GM21515 (cell line): ENCODE data around the gene ARHGEF4.

Experiments
- ATAC-seq: cut with Tn5 transposase; IDR thresholded peaks from one replicate; pipeline ENCODE4 v1.9.1; 2021; ENCODE audit not compliant: unreplicated experiment

ARHGEF4 gene

DNA sequence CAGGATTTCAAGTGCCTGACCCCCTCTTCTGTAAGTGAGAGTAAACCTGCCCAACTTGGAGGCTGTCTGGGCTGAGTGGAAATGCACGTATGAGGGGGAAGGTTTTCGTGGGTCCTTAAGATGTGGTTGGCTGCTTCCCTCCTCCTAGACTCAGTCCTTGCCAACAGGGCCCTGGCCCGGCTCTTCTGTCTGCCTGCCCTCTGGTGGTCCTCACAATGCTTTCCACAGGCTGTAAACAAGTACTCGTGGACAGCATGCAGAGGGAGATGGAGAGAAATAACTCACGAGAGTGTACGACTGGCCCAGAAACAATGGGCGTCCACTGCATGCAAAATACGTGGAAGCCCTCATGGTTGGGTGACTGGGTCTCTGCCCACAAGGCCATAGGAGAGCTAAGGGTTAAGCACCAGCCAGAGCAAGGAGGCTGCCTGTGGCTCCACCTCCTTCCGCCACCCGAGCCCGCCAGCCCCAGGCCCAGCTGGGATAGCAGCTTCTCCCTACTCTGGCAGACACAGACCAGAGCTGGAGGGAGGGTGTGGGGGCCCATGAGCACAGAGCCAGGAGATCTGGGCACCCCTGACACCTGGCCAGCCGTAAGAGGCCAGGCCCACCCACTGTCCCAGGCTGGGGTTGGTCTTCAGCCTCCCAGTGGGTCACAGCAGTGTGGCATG lies 17.0 kb upstream of the ARHGEF4 start:
- no peak for ATAC-seq

DNA sequence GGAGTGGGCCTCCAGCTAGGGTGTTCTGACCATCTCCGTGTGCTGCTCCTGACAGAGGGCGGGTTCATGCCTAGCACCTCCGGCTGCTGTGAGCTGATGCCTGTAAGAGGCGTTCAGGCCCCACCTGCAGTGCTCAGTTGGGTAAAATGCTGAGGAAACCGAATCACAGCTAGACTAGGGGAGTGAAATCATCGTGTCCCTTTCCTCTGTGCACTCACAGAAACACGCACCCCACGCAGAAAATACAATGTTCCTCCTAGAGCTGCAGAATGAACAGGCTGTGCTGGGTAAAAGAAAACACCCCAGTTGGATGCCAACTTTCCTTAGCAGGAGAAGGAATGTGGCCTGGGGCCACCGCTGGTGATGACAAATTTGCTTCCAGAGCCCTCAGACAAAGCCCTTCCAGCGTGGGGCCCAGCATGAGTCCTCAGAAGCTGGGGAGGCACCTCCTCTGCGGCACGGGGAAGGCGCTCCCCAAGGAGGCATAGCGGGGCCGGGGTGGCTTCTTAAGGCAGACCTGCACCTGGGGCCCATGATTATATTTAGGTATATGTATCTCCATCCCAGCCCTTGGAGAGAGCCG lies 16.3 kb upstream of the ARHGEF4 start:
- ATAC-seq = no peak

DNA sequence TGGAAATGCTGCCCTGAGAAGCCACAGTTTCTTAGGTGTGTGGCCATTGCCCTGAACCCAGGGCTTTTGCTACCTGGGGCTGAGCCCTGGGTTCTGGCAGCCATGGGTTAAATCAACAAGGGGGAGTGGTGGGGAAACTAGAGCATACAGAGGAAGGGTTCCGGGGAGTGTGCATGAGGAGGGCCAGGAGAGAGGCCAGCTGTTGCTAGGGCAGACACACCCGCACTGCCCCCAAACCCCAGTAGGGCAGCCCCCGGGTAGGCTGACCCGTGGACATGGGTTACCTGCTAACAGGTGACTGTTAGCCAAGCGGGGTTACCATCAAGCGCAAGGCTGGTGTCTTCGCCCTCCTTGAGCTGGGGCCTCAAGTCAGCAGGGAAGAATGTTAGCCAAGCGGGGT lies 14.8 kb upstream of the ARHGEF4 start:
- ATAC-seq = no peak

DNA sequence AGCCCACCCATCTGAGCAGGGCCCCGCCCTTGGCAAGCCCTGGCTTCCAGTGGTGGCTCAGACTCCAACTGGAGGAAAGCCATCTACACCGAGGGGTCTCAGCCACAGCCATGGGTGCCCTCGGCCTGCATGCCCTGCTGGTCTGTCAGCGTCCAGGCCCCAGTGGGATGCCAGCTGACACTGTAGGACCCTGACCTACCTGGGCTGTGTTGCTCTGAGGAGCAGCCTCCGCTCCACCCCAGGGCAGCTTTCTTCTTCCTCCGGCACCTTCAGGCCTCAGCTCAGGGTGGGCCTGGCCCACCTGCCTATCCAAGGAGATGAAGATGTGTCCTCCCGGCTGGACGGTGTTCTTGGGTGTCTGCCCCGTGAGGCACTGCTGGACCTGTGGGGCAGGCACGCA lies 13.9 kb upstream of the ARHGEF4 start:
- no peak for ATAC-seq

DNA sequence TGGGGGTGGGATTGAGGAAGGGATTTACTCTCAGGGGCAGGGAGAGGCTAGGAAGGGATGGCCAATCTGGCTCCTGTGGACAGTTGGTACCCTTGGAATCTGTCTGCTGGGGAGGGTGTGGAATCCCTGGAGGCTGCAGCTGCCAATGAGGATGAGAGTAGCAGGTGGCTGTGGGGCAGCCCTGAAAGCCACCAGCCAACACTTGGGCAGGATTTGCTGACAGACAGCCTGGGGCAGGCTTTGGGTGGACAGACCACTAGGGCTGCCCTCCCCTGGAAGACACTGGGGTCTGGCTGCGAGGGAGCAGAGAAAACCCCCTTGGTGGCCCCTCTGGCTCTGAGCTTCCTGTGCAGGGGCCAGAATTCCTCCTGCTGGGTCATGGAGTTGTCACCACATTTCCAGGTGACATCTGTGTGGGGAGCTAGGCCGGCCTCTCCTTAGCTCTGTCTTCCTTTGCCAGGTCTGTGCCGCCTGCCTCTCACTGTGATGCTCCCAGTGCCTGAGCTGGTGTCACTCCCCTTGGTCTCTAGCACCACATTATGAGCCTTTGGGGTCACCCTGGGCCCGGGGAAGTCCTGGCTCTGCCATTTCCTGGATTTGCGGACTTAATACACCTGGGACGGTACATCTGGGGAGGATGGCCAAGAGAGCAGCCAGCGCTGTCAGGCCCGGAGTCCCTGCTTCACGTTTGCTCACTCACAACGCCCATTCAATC lies 13.4 kb upstream of the ARHGEF4 start:
- no peak for ATAC-seq

DNA sequence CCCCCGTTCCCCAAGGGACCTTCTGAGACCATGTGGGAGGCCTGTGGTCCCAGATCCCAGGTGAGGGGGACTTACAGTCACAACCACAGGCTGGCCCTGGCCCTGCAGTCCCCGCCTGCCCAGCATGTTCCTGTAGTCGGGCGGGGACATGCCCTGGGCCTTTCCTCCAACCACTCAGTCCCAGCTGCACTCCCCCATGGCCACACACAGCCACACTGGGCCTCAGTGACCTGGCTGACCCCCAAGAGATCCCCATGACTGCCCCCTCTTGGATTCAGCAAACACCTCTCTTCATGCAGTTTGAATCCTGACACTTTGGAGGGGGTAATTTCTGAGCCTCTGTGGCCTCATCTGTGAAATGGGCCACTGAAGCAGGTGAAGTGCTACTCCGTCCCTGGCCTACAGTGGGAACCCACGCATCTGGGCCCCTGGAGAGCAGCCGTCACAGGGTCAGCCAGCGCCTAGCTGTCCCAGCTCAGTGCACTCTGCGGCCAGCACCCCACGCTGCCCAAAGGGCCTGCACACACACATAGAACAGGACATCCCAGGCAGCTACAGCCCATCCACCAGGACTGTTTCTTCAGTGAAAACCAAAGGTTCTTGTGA lies 12.7 kb upstream of the ARHGEF4 start:
- peak; percentile 46 for ATAC-seq

DNA sequence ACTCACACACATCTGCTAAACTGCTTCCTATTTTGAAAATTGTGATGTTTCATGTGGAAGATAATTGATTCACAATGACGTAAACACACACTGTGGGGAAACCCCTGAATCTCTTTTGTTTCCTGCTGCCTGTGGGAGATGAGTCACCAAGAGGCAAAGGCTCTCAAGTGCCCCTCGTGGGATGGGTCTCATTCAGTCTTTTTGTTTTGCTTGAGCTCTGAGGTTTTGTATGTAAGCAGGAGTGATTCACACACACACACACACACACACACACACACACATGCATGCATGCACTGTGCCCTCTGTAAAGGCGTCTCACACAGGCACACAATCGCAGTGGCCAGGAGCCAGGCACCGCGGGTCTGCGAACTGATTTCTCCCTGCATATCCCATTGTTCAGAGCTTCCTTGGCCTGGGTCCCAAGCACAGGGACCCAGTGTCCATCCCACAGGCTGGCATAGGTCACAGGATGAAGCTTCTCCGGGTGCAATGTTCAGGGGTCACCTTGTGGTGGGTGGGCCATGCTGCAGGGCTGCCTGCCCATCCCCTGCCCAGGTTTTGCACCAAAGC lies 12.1 kb upstream of the ARHGEF4 start:
- ATAC-seq = peak; percentile 86

DNA sequence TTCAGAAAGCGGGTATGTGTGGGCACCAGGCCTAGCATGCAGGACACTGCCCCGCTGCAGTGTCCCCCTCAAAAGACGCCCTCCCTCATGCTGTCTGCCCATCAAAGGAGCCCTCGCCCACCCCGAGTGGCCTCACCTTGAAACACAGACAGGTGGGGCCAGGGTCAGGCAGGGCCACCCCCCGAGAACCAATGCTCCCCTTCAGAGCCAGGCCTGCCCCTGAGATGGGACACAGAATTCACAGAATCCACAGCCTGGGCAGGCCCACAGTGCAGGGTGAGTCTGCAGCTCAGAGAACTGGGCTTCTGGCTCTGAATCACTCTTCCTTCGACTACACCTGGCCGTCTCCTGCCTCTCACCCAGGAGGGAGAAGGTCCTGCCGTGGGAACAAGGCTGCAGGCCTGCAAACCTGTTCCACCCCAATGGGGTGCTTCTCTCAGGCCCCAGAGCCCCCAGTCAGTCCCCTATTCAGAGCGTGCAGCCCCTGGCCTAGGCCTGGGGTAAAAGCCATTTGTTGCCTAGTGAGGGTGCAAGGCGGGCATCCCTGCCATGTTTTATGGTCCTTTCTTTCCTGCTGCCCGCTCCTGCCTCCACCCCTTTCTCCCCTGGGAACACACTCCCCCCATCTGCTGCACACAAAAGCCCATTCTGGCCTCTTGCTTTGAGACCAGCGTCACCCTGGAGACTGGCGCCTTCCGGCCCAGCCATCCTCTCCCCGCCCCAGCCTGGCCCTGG lies 11.3 kb upstream of the ARHGEF4 start:
- no peak for ATAC-seq

DNA sequence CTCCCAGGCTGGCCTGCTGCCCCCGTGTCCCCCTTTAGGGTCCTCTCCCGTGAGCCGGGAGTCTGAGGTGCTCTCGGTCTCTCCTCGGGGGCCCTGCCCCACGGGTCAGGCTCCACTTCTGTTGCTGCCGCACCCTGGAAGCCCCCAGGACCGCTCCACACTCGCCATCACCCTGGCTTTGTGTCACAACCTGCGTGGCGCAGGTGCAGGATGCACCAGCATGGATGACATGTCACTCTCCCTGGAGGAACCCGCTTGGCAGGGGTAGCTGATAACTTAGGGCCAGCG lies 10.8 kb upstream of the ARHGEF4 start:
- ATAC-seq = no peak

DNA sequence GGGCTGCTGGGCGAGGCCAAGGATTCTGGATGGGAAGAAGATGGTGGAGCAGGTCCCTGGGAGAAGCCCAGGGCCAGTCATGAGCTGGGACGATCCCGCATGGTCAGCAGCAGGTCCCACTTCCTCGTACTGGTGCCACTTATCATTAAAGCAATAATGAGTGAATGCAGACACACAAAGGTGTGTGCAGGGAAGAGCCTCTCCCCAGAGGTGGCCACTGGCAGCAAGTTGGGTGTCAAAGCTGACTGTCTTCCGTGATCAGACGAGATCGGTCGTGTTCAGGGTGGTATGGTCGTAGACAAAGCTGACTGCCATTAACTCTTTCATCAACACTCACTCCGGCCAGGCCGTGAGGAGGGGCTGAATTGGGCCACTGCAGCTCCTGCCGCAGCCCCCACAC lies 10.3 kb upstream of the ARHGEF4 start:
- no peak for ATAC-seq

DNA sequence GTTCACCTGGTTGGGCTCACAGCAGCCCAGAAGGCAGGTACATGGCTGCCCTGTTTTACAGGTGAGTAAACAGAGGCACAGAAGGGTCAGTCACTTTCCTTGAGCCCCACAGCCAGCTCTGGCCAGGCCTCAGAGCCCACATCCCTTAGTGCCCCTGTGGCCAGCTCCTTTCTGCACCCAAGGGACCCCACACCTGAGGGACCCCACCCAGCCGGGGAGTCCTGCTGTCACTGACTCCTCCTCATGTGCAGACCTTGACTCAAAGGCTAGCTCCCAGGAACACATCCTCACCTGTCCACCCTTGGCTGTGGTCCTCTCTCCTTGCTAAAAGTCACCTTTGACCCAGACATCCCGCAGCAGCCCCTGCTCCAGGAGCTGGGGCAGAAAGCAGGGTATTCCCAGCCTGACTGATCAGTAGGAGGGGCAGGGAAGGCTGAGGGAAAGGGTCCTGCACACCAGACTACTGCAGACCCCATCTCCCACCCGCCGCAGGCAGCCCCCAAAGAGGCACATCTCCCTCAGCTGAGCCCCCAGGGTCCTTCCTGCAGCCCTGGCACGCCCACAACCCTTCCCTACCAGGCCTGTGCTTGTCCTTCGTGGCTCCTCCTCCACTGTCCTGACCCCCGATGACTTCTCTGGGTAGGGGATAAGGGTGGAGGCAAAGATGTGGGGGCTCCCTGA lies 9.8 kb upstream of the ARHGEF4 start:
- no peak for ATAC-seq

DNA sequence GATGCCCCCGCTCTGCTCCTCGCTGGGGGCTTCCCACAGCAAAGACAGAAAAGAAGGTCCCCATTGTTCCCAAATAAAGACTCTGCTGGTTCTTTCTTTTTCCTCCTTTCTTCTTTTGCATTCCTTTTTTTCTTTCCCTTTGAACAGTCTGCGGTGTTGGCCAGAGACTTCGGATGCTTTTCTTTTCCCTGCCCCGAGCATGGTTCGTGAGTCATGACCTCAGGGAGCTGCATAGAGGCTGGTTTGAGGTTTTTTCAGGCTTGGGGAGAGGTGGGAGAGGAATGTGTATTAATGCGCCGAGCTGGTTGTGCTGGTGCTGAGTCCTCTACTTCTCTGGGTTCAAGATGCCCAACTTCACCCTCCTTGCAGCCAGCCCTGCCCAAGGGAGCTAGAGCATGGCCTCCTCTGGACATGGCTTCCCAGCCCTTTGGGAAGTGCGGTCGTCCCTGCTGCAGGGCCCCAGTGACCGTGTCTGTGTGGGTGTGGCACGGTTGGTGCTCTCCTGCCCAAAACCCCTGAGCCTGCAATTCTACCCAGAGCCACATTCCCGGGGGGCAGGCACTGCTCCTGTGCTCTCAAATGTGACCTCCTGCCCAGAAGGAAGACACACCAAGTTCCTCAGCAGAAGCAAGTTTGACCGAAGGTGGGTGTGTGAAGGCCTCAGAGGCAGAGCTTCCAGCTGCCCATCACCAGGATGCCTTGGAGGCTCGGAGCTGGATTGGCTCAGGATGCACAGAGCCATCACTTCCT lies 9.0 kb upstream of the ARHGEF4 start:
- no peak for ATAC-seq

DNA sequence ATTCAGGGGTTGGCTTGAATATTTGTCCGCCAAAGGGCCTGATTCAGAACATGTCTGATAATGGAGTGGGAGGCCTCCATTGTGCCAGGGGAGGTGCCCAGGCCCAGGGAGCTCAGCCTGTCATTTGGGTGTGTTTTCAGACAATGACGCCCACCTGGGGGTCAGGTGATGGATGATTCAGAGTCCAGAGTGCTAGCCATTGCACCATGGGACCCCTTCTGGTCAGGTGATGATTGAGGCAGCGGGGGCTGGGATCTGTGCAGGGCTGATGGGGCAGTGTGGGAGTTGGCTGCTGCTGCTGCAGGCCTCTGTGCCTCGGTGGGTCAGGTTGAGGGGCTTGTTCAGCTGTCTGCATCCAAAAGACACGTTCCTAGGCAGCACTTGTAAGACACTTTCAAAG lies 8.3 kb upstream of the ARHGEF4 start:
- no peak for ATAC-seq

DNA sequence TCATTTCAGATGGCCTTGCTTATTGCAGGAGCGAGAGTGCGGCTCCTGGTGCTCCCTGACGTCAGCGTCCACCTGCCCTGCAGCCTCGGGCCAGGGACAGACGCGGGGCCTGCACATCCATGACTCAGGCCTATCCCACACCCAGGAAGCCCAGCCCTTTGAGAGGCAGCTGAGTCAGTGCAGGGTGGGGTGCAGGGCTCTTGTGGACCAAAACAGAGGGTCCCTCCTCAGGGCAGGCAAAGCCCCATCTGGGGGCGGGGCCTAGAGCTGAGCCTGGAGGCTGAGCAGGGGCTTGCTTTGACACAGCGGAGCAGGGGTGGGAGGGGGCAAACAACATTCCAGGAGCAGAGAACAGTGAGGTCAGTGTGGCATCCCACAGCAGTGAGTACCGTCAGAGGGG lies 7.7 kb upstream of the ARHGEF4 start:
- ATAC-seq = no peak

DNA sequence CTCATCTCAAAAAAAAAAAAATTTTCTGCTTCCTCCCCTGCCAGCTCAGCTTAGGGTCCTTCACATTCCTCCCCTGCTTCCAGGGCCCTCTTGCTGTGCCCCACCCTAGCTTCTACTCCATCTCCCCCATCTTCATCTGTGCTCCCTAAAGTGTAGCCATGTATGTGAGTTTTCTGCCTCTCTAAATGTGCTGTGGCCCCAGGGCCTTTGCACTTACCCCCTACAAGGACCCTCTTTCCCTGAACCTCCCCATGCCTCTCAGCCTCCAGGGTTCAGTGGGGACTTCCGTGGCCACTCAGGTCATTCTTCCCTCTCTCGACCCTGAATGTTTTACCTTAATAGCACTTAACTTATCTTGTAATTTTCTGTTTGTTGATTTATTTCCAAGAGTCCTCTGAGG lies 6.2 kb upstream of the ARHGEF4 start:
- ATAC-seq = no peak

DNA sequence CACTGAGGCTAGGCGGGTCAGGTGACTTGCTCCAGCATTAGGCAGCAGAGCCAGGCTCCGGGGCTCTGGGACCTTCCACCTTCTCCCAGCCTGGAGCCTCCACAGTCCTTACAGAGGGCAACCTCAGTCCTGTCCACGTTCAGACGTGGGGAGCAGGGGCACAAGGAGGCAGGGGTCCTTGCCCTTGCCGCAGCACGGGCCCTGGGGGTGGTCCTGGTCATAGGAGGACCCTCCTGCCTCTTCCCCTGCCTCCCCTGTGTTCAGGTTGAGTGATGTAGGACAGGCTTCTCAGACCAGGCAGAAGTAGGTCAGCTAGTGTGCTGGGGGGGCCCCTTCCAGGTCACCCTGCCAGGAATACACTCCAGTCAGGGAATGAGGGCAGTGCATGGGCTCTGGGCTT lies 5.4 kb upstream of the ARHGEF4 start:
- no peak for ATAC-seq

DNA sequence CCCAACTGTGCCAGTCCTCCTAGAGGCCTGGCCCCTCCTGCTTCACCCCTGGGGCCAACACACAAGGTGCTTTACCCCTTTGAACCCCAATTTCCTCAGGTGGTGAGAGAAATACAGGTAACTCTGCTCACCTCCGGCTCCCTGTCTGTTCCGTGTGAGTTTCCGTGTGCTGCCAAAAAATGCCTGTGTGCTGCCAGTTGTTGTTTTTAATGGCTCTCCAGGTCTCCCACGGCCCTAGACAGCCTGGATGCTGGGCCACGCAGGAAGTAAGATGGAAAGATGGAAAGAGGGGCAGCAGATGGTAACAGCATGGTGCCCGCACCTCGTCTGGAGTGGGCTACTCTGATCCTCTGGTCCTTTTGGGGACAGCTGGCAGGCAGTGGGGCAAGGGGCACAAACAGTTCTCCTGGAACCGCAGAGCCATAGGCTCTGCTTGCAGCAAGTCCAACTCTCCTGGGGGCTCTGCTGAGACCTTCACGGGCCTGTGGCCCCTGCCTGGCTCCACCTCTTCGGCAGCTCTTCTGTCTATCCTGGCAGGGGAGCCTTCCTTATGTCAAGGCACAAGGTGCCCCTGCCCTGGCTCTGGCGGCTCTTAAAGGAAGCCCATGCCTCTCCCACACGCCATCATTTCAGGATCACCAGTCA lies 4.3 kb upstream of the ARHGEF4 start:
- no peak for ATAC-seq

DNA sequence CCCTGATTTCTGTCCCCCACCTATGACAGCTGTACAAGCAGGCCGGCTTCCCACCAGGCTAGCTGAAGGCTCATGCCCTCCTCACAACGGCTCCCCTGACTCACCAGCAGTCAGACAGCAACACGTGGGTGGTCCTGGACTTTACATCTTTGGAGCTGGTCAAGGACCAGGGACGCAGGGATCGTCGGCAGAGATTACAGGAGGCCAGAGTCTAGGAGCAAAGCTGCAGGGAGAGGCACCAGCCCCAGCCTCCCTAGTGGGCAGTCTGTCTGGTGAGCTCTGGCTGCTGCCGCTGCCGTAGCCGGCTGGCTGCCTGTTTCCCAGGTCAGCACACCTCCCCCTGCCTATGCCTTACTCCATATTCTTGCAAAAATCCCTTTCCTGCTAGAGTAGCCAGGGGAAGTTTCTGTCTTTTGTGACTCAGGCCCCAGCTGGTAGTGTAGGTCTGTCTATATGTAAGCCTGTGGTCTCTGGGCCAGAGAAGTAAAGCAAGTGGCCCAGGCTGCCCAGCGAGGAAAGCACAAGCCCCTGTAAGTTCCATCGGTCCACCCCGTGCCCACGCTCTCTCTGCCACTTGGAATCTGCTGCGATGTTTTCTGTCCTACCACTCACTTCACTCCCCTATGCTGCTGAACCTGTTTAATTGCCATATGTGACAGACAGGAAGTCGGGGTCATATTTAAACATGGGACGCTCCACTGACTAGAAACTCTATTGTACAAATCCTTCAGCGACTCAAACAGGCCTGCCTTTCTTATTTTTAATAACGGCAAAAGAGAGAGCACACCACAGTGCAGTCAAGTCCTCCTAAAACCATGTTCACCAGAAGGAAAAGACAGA lies 2.4 kb upstream of the ARHGEF4 start:
- no peak for ATAC-seq
